Osteoblast (primary cell): ENCODE results near the gene FERMT3. TPM values are rescaled to one million over a fixed set of nuclear protein-coding genes. Genes with fewer than 3 reads are reported as not detected.

ENCODE experiments used
- DNase-seq: peaks from one replicate; pipeline ENCODE4 v3.0.0; 2011; ENCODE audit warnings: low spot score, mixed read lengths; ENCODE audit not compliant: insufficient read length; ENCODE audit errors: missing footprints
- H2AFZ ChIP-seq: 2 replicates; pipeline ENCODE4 v1.6.0; 2011; ENCODE audit warnings: mild to moderate bottlenecking, low read length
- H3K27ac ChIP-seq: 2 replicates; pipeline ENCODE4 v1.5.1; 2011; ENCODE audit warnings: mild to moderate bottlenecking, low read depth, low read length, moderate library complexity
- H3K27me3 ChIP-seq: 2 replicates; pipeline ENCODE4 v1.6.0; 2012; ENCODE audit warnings: mild to moderate bottlenecking, control low read depth, inconsistent platforms, low read length, moderate library complexity; ENCODE audit not compliant: insufficient read depth
- H3K36me3 ChIP-seq: 2 replicates; pipeline ENCODE4 v1.5.1; 2011; ENCODE audit warnings: mild to moderate bottlenecking, low read length, control low read depth, moderate library complexity; ENCODE audit not compliant: insufficient read depth
- H3K4me1 ChIP-seq: 2 replicates; pipeline ENCODE4 v1.5.1; 2011; ENCODE audit warnings: mild to moderate bottlenecking, low read length, control low read depth, moderate library complexity; ENCODE audit not compliant: insufficient read depth
- H3K4me2 ChIP-seq: 2 replicates; pipeline ENCODE4 v1.6.0; 2011; ENCODE audit warnings: mild to moderate bottlenecking, low read length; ENCODE audit not compliant: insufficient read depth
- H3K4me3 ChIP-seq: fragments of 200-600 bp; sonication (generic); 3 replicates; pipeline ENCODE4 v1.5.1; 2012; ENCODE audit warnings: mild to moderate bottlenecking, low read length, inconsistent platforms; ENCODE audit not compliant: insufficient read depth
- H3K79me2 ChIP-seq: 2 replicates; pipeline ENCODE4 v1.6.0; 2012; ENCODE audit warnings: mild to moderate bottlenecking, low read length, control low read depth, inconsistent platforms; ENCODE audit not compliant: insufficient read depth
- H3K9me3 ChIP-seq: 2 replicates; pipeline ENCODE4 v1.5.1; 2011; ENCODE audit warnings: low read depth, low read length, control low read depth
- H4K20me1 ChIP-seq: 2 replicates; pipeline ENCODE4 v1.6.0; 2012; ENCODE audit warnings: mild to moderate bottlenecking, low read length, control low read depth; ENCODE audit not compliant: insufficient read depth
- total RNA-seq: library from RNA; depleted of rRNA; stranded (reverse); fragments of >200 nt; gene quantifications from 2 replicates; pipeline ENCODE4 v1.2.3, GENCODE V29; 2012
- TF ChIP-seq, protein P1 (sequence below): IDR thresholded peaks from 2 replicates; pipeline ENCODE4 v1.5.1; 2011; ENCODE audit warnings: mild to moderate bottlenecking, low read depth, low read length, moderate library complexity; ENCODE audit errors: extremely low read depth

The FERMT3 gene
- total RNA-seq, 1 donor = 1.1 TPM

GRCh38 chr11:64265176-64266160, 58.9 kb downstream of the FERMT3 start:
- H3K4me2 ChIP-seq = no peak overlapping the region
- peaks cover 31% of the 10 kb centered on the region for H3K4me1 ChIP-seq
- TF ChIP-seq, protein P1, sequence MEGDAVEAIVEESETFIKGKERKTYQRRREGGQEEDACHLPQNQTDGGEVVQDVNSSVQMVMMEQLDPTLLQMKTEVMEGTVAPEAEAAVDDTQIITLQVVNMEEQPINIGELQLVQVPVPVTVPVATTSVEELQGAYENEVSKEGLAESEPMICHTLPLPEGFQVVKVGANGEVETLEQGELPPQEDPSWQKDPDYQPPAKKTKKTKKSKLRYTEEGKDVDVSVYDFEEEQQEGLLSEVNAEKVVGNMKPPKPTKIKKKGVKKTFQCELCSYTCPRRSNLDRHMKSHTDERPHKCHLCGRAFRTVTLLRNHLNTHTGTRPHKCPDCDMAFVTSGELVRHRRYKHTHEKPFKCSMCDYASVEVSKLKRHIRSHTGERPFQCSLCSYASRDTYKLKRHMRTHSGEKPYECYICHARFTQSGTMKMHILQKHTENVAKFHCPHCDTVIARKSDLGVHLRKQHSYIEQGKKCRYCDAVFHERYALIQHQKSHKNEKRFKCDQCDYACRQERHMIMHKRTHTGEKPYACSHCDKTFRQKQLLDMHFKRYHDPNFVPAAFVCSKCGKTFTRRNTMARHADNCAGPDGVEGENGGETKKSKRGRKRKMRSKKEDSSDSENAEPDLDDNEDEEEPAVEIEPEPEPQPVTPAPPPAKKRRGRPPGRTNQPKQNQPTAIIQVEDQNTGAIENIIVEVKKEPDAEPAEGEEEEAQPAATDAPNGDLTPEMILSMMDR = no peak
- DNase-seq = peak; percentile 55
- H3K9me3 ChIP-seq = no peaks in the 10 kb centered on the region
- no peak overlapping the region for H2AFZ ChIP-seq
- no peak overlapping the region for H3K27ac ChIP-seq
- no peaks in the 10 kb centered on the region for H3K79me2 ChIP-seq
- H3K27me3 ChIP-seq = no peaks in the 10 kb centered on the region
- H3K36me3 ChIP-seq = peaks cover 41% of the 10 kb centered on the region
- H3K4me3 ChIP-seq = no peak overlapping the region
- no peaks in the 10 kb centered on the region for H4K20me1 ChIP-seq

GRCh38 chr11:64266339-64266738, 59.8 kb downstream of the FERMT3 start:
- no peak overlapping the region for H3K4me2 ChIP-seq
- no peak overlapping the region for H2AFZ ChIP-seq
- H3K9me3 ChIP-seq = no peaks in the 10 kb centered on the region
- no peaks in the 10 kb centered on the region for H4K20me1 ChIP-seq
- no peak overlapping the region for H3K4me3 ChIP-seq
- H3K27ac ChIP-seq = no peak overlapping the region
- TF ChIP-seq, protein P1 = no peak
- DNase-seq = peak; percentile 85
- H3K79me2 ChIP-seq = no peaks in the 10 kb centered on the region
- H3K4me1 ChIP-seq = peaks cover 33% of the 10 kb centered on the region
- no peaks in the 10 kb centered on the region for H3K27me3 ChIP-seq
- H3K36me3 ChIP-seq = peaks cover 41% of the 10 kb centered on the region

GRCh38 chr11:64267207-64267945, 60.9 kb downstream of the FERMT3 start:
- H3K27ac ChIP-seq = no peak overlapping the region
- H3K4me2 ChIP-seq = no peak overlapping the region
- TF ChIP-seq, protein P1 = no peak
- no peak overlapping the region for H2AFZ ChIP-seq
- peaks cover 36% of the 10 kb centered on the region for H3K36me3 ChIP-seq
- no peaks in the 10 kb centered on the region for H4K20me1 ChIP-seq
- H3K9me3 ChIP-seq = no peaks in the 10 kb centered on the region
- no peak overlapping the region for H3K4me3 ChIP-seq
- no peaks in the 10 kb centered on the region for H3K27me3 ChIP-seq
- DNase-seq = peak; percentile 90
- H3K4me1 ChIP-seq = peaks cover 33% of the 10 kb centered on the region
- no peaks in the 10 kb centered on the region for H3K79me2 ChIP-seq
